Liver (tissue), 9 donors: ENCODE results near the gene SLC35F2. TPM values are rescaled to one million over a fixed set of nuclear protein-coding genes. Genes with fewer than 3 reads are reported as not detected.

Experiments used
- DNase-seq: peaks from one replicate; pipeline ENCODE4 v3.0.0-alpha.2; 2017; ENCODE audit warnings: low spot score
- H3K27ac ChIP-seq, 2 donors: one replicate each; pipeline ENCODE4 v1.7.0; 2013; ENCODE audit warnings: inconsistent platforms in 2 of 2, low read length in 2 of 2, control low read depth in 1 of 2, low read depth in 1 of 2, mild to moderate bottlenecking in 1 of 2
- H3K27me3 ChIP-seq, 4 donors: one replicate each; pipeline versions ENCODE4 v1.6.1 to v1.7.0; 2013; ENCODE audit warnings: low read length in 3 of 4, inconsistent platforms in 1 of 4, mild to moderate bottlenecking in 1 of 4, moderate library complexity in 1 of 4; ENCODE audit not compliant: control insufficient read depth in 4 of 4, insufficient read depth in 4 of 4
- H3K36me3 ChIP-seq, 4 donors: one replicate each; pipeline versions ENCODE4 v1.6.1 to v1.7.0; 2013; ENCODE audit warnings: low read length in 3 of 4, mild to moderate bottlenecking in 3 of 4, low read depth in 1 of 4, moderate library complexity in 1 of 4; ENCODE audit not compliant: control insufficient read depth in 4 of 4, insufficient read depth in 3 of 4
- H3K4me1 ChIP-seq, 4 donors: one replicate each; pipeline versions ENCODE4 v1.6.1 to v1.7.0; 2013; ENCODE audit warnings: low read length in 3 of 4, mild to moderate bottlenecking in 3 of 4, moderate library complexity in 1 of 4; ENCODE audit not compliant: control insufficient read depth in 4 of 4, insufficient read depth in 4 of 4
- H3K4me3 ChIP-seq, 3 donors: one replicate each; pipeline versions ENCODE4 v1.6.1 to v1.7.0; 2013; ENCODE audit warnings: low read length in 3 of 3, control low read depth in 1 of 3, low read depth in 1 of 3, mild to moderate bottlenecking in 1 of 3
- H3K9ac ChIP-seq, 2 donors: one replicate each; pipeline ENCODE4 v1.7.0; 2013; ENCODE audit warnings: low read length in 2 of 2, mild to moderate bottlenecking in 2 of 2, moderate library complexity in 2 of 2, control low read depth in 1 of 2, low read depth in 1 of 2
- H3K9me3 ChIP-seq, 4 donors: one replicate each; pipeline versions ENCODE4 v1.6.1 to v1.7.0; 2013; ENCODE audit warnings: low read length in 3 of 4; ENCODE audit not compliant: control insufficient read depth in 4 of 4
- ATF3 ChIP-seq: IDR thresholded peaks from 2 replicates; pipeline ENCODE4 v1.6.1; 2016; ENCODE audit warnings: antibody characterized with exemption
- CTCF ChIP-seq: fragments of 150-350 bp; IDR thresholded peaks from 2 replicates; pipeline ENCODE4 v1.5.1; 2017; ENCODE audit warnings: improper control_type of control experiment, low read depth, low read length; ENCODE audit not compliant: missing input control
- EGR1 ChIP-seq, 2 donors: IDR thresholded peaks; 2 replicates each; pipeline ENCODE4 v1.6.1; 2016 to 2018; ENCODE audit warnings: antibody characterized with exemption in 2 of 2, low read depth in 2 of 2
- FOXA1 ChIP-seq: IDR thresholded peaks from 2 replicates; pipeline ENCODE4 v1.6.1; 2016; ENCODE audit warnings: antibody characterized with exemption
- FOXA2 ChIP-seq: IDR thresholded peaks from 2 replicates; pipeline ENCODE4 v1.6.1; 2016; ENCODE audit warnings: antibody characterized with exemption
- GABPA ChIP-seq, 2 donors: IDR thresholded peaks in 1 of 2; conservative IDR thresholded peaks in 1 of 2; 2 replicates each; pipeline ENCODE4 v1.6.1; 2016; ENCODE audit warnings: antibody characterized with exemption in 2 of 2, mild to moderate bottlenecking in 1 of 2, moderate library complexity in 1 of 2
- HNF4A ChIP-seq, 2 donors: conservative IDR thresholded peaks; 2 replicates each; pipeline ENCODE4 v1.6.1; 2016; ENCODE audit warnings: antibody characterized with exemption in 2 of 2, mild to moderate bottlenecking in 2 of 2
- HNF4G ChIP-seq: IDR thresholded peaks from 2 replicates; pipeline ENCODE4 v1.6.1; 2016; ENCODE audit warnings: antibody characterized with exemption
- JUND ChIP-seq, 2 donors: IDR thresholded peaks; 2 replicates each; pipeline ENCODE4 v1.6.1; 2016; ENCODE audit warnings: antibody characterized with exemption in 2 of 2
- MAX ChIP-seq: IDR thresholded peaks from 2 replicates; pipeline ENCODE4 v1.6.1; 2016; ENCODE audit warnings: antibody characterized with exemption
- NR2F2 ChIP-seq: IDR thresholded peaks from 2 replicates; pipeline ENCODE4 v1.6.1; 2016; ENCODE audit warnings: antibody characterized with exemption
- RAD21 ChIP-seq, 2 donors: IDR thresholded peaks; 2 replicates each; pipeline ENCODE4 v1.6.1; 2016; ENCODE audit warnings: antibody characterized with exemption in 2 of 2, mild to moderate bottlenecking in 2 of 2
- RXRA ChIP-seq, 2 donors: IDR thresholded peaks; 2 replicates each; pipeline ENCODE4 v1.6.1; 2017 to 2018; ENCODE audit warnings: antibody characterized with exemption in 2 of 2, mild to moderate bottlenecking in 1 of 2
- SP1 ChIP-seq: IDR thresholded peaks from 2 replicates; pipeline ENCODE4 v1.6.1; 2018; ENCODE audit warnings: antibody characterized with exemption, mild to moderate bottlenecking
- TAF1 ChIP-seq: conservative IDR thresholded peaks from 2 replicates; pipeline ENCODE4 v1.6.1; 2016; ENCODE audit warnings: antibody characterized with exemption, mild to moderate bottlenecking
- YY1 ChIP-seq: IDR thresholded peaks from 2 replicates; pipeline ENCODE4 v1.6.1; 2016; ENCODE audit warnings: antibody characterized with exemption, mild to moderate bottlenecking
- WGBS: extraction: QIAGEN DNeasy Blood & Tissue Kit; methylation state at CpG from one replicate; pipeline ENCODE4 v1.1.7; 2013; 5-methylcytosine and 5-hydroxymethylcytosine counted together
- polyA plus RNA-seq, 2 donors: library from polyadenylated mRNA; stranded (reverse) in 1 of 2; unstranded in 1 of 2; fragments of 200-250 nt in 1 of 2; fragments of >200 nt in 1 of 2; fragmentation: Nextera tagmentation in 1 of 2; extraction: Ambion mirVana in 1 of 2; gene quantifications; one replicate each; pipeline versions ENCODE4 v1.2.1 to v1.2.3, GENCODE V29; 2013 to 2015
- total RNA-seq, 2 donors: library from RNA; depleted of rRNA; stranded (reverse); fragments of >200 nt; gene quantifications; one replicate each; pipeline ENCODE4 v1.2.3, GENCODE V29; 2014
- TF ChIP-seq, protein P1 (sequence below): IDR thresholded peaks from 2 replicates; pipeline ENCODE4 v1.6.1; 2016; ENCODE audit warnings: antibody characterized with exemption, mild to moderate bottlenecking
- TF ChIP-seq, protein P2 (sequence below): IDR thresholded peaks from 2 replicates; pipeline ENCODE4 v1.6.1; 2016; ENCODE audit warnings: antibody characterized with exemption
- donor health status: healthy.
- donor health status: healthy.
- donor health status: healthy.
- donor health status: healthy.
- donor health status: healthy.

SLC35F2 gene
- total and polyA plus RNA-seq, 4 donors: 0.14 to 1.4 (median 0.56) TPM

DNA sequence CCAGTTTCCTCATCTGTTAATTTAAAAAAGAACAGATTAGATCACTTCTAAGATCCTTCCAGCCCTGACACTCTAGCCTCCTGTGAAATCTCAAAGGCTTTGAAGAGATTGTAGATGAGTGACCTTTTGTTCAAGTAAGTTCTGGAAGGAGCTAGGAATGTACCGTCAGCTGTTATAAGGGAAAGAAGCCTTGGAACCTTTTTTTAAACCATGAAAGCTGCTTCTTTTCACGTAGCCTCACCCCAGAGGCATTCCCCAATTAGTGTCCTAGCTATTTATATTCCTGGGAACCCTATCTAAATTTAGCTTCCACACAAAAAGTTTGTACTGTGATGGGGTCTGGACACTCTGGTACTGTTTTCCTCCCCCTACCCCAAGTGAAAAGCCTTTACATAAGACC lies 111.0 kb downstream of the SLC35F2 start:
- TF ChIP-seq, protein P1, sequence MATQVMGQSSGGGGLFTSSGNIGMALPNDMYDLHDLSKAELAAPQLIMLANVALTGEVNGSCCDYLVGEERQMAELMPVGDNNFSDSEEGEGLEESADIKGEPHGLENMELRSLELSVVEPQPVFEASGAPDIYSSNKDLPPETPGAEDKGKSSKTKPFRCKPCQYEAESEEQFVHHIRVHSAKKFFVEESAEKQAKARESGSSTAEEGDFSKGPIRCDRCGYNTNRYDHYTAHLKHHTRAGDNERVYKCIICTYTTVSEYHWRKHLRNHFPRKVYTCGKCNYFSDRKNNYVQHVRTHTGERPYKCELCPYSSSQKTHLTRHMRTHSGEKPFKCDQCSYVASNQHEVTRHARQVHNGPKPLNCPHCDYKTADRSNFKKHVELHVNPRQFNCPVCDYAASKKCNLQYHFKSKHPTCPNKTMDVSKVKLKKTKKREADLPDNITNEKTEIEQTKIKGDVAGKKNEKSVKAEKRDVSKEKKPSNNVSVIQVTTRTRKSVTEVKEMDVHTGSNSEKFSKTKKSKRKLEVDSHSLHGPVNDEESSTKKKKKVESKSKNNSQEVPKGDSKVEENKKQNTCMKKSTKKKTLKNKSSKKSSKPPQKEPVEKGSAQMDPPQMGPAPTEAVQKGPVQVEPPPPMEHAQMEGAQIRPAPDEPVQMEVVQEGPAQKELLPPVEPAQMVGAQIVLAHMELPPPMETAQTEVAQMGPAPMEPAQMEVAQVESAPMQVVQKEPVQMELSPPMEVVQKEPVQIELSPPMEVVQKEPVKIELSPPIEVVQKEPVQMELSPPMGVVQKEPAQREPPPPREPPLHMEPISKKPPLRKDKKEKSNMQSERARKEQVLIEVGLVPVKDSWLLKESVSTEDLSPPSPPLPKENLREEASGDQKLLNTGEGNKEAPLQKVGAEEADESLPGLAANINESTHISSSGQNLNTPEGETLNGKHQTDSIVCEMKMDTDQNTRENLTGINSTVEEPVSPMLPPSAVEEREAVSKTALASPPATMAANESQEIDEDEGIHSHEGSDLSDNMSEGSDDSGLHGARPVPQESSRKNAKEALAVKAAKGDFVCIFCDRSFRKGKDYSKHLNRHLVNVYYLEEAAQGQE: no peak
- no peak for TF ChIP-seq NR2F2
- no peak for TF ChIP-seq RXRA (IDR thresholded peaks at IDR 0.05)
- no peak for TF ChIP-seq CTCF
- TF ChIP-seq, protein P2, sequence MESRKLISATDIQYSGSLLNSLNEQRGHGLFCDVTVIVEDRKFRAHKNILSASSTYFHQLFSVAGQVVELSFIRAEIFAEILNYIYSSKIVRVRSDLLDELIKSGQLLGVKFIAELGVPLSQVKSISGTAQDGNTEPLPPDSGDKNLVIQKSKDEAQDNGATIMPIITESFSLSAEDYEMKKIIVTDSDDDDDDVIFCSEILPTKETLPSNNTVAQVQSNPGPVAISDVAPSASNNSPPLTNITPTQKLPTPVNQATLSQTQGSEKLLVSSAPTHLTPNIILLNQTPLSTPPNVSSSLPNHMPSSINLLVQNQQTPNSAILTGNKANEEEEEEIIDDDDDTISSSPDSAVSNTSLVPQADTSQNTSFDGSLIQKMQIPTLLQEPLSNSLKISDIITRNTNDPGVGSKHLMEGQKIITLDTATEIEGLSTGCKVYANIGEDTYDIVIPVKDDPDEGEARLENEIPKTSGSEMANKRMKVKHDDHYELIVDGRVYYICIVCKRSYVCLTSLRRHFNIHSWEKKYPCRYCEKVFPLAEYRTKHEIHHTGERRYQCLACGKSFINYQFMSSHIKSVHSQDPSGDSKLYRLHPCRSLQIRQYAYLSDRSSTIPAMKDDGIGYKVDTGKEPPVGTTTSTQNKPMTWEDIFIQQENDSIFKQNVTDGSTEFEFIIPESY: no peak
- no peak for TF ChIP-seq TAF1
- TF ChIP-seq HNF4G: no peak
- no peak for TF ChIP-seq RAD21 (IDR thresholded peaks at IDR 0.05)
- TF ChIP-seq SP1: no peak
- no peak for TF ChIP-seq YY1
- no peak for TF ChIP-seq HNF4A (conservative IDR thresholded peaks at IDR 0.05)
- no peak for TF ChIP-seq FOXA1
- TF ChIP-seq FOXA2: no peak
- TF ChIP-seq GABPA (IDR thresholded peaks at IDR 0.05 in 1 of 2, conservative IDR thresholded peaks at IDR 0.05 in 1 of 2): no peak
- TF ChIP-seq JUND (IDR thresholded peaks at IDR 0.05): no peak
- TF ChIP-seq ATF3: no peak
- Histone ChIP-seq H3K9me3 (no peaks in the 10 kb centered on the region), H3K27ac (no peak overlapping the region), H3K4me1 (no peaks in the 10 kb centered on the region), H3K9ac (no peak overlapping the region), H3K36me3 (no peaks in the 10 kb centered on the region), H3K4me3 (no peak overlapping the region), H3K27me3 (peaks cover 0 to 3% (median 0%) of the 10 kb centered on the region in 4 donors)
- 49% methylated on average over 2 of the region's 2 CpGs for WGBS
- no peak for DNase-seq

DNA sequence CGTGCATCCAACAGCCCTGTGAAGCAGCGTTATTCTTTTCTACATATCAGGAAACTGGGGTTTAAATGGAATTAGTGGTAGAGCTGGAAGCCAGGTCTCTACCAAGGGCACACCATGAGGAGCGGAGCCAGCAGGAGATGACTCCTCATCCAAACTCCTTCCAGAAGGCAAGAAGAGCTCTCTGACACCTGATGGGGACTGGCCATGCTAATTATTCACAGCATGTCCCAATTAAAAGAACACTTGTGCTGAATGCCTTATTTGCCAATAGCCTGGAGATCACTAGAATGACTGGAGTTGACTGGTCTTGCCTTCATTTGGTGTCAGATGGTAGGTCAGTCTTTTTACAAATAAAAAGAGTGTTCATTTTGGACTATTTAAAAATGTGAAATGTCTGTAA lies 113.9 kb downstream of the SLC35F2 start:
- WGBS: 66% methylated on average over 3 of the region's 3 CpGs
- H3K27me3 ChIP-seq: peaks cover 0 to 3% (median under 1%) of the 10 kb centered on the region in 4 donors
- no peak overlapping the region for H3K9ac ChIP-seq
- no peaks in the 10 kb centered on the region for H3K4me1 ChIP-seq
- no peak overlapping the region for H3K27ac ChIP-seq
- no peak overlapping the region for H3K4me3 ChIP-seq
- no peaks in the 10 kb centered on the region for H3K9me3 ChIP-seq
- no peak for DNase-seq
- no peaks in the 10 kb centered on the region for H3K36me3 ChIP-seq
- TF ChIP-seq, protein P2: no peak
- TF ChIP-seq NR2F2 (no peak), EGR1 (IDR thresholded peaks at IDR 0.05; ENCODE audit: low read depth in 2 of 2) (no peak), SP1 (no peak), GABPA (IDR thresholded peaks at IDR 0.05 in 1 of 2, conservative IDR thresholded peaks at IDR 0.05 in 1 of 2) (no peak), JUND (IDR thresholded peaks at IDR 0.05) (no peak), HNF4A (conservative IDR thresholded peaks at IDR 0.05) (no peak), TAF1 (no peak), MAX (no peak), YY1 (no peak), FOXA1 (no peak)
- TF ChIP-seq, protein P1: no peak
